ENCODE results near the gene CADM2. TPM values are rescaled to one million over a fixed set of nuclear protein-coding genes. Genes with fewer than 3 reads are reported as not detected.

Gene CADM2
- total RNA-seq, 4 donors from 2014 or later = 0.13 to 4.3 (median 4.1) TPM

- H3K4me3 ChIP-seq (replicated peaks in 1 of 3) = no peak overlapping the region
- H3K27ac ChIP-seq = no peak overlapping the region
- no peaks in the 10 kb centered on the region for H3K27me3 ChIP-seq
- no peaks in the 10 kb centered on the region for H3K36me3 ChIP-seq
- no peak for DNase-seq
- no peaks in the 10 kb centered on the region for H3K9me3 ChIP-seq
- intact Hi-C loops (cut with DNase I) = no loop called here
- 0 to 5% methylated on average over 1 of the region's 1 CpG for WGBS, 2 donors
- no peak for TF ChIP-seq CTCF (IDR thresholded peaks at IDR 0.05)
- no peak for TF ChIP-seq POLR2A (IDR thresholded peaks at IDR 0.05)
- no peaks in the 10 kb centered on the region for H3K4me1 ChIP-seq
These were observed 12.5 kb upstream of the CADM2 start for GRCh38 chr3:84946240-84946639.

GRCh38 chr3:84959470-84960271 is 882 bp downstream of the CADM2 start:
- H3K36me3 ChIP-seq = no peaks in the 10 kb centered on the region
- no peak for TF ChIP-seq CTCF (IDR thresholded peaks at IDR 0.05)
- TF ChIP-seq POLR2A (IDR thresholded peaks at IDR 0.05) = no peak
- peak overlapping the region; percentile 19 to 39 (median 37) for H3K4me3 ChIP-seq (replicated peaks in 1 of 3)
- intact Hi-C loops (cut with DNase I) = no loop called here
- peaks cover 7 to 15% of the 10 kb centered on the region in 2 donors for H3K4me1 ChIP-seq
- no peaks in the 10 kb centered on the region for H3K27me3 ChIP-seq
- peak in 1 of 2 donors; percentile 11 for DNase-seq
- no peak overlapping the region for H3K27ac ChIP-seq
- WGBS, 2 donors = 2 to 3% methylated on average over 29 to 33 of the region's 40 CpGs
- H3K9me3 ChIP-seq = no peaks in the 10 kb centered on the region

GRCh38 chr3:84960581-84960980 is 1.8 kb downstream of the CADM2 start:
- WGBS, 2 donors = 8 to 9% methylated on average over 12 of the region's 12 CpGs
- Histone ChIP-seq H3K9me3 (no peaks in the 10 kb centered on the region), H3K27ac (no peak overlapping the region), H3K36me3 (no peaks in the 10 kb centered on the region), H3K4me3 (replicated peaks in 1 of 3) (no peak overlapping the region), H3K27me3 (no peaks in the 10 kb centered on the region), H3K4me1 (peaks cover 7 to 15% of the 10 kb centered on the region in 2 donors)
- no peak for DNase-seq
- no peak for TF ChIP-seq POLR2A (IDR thresholded peaks at IDR 0.05)
- TF ChIP-seq CTCF (IDR thresholded peaks at IDR 0.05) = no peak
- intact Hi-C loops (cut with DNase I) = no loop called here

GRCh38 chr3:84961011-84961410 is 2.2 kb downstream of the CADM2 start:
- Histone ChIP-seq H3K27ac (no peak overlapping the region), H3K9me3 (no peaks in the 10 kb centered on the region), H3K27me3 (no peaks in the 10 kb centered on the region), H3K4me1 (peaks cover 7 to 15% of the 10 kb centered on the region in 2 donors), H3K4me3 (replicated peaks in 1 of 3) (no peak overlapping the region), H3K36me3 (no peaks in the 10 kb centered on the region)
- TF ChIP-seq POLR2A (IDR thresholded peaks at IDR 0.05) = no peak
- TF ChIP-seq CTCF (IDR thresholded peaks at IDR 0.05) = no peak
- WGBS, 2 donors = 10 to 12% methylated on average over 7 of the region's 7 CpGs
- intact Hi-C loops (cut with DNase I) = no loop called here
- DNase-seq = no peak

- Histone ChIP-seq H3K27me3 (no peaks in the 10 kb centered on the region), H3K9me3 (no peaks in the 10 kb centered on the region), H3K36me3 (no peaks in the 10 kb centered on the region), H3K4me1 (peaks cover 7 to 15% of the 10 kb centered on the region in 2 donors), H3K4me3 (replicated peaks in 1 of 3) (no peak overlapping the region), H3K27ac (no peak overlapping the region)
- no peak for DNase-seq
- WGBS, 2 donors = 16 to 22% methylated on average over 23 of the region's 23 CpGs
- intact Hi-C loops (cut with DNase I) = no loop called here
- TF ChIP-seq CTCF (IDR thresholded peaks at IDR 0.05) (no peak), POLR2A (IDR thresholded peaks at IDR 0.05) (no peak)
These were observed 2.9 kb downstream of the CADM2 start for GRCh38 chr3:84961521-84962255.

All from thyroid gland (tissue), 4 donors.